Frontal cortex (tissue), 4 donors: ENCODE results near the gene PDS5A. TPM values are rescaled to one million over a fixed set of nuclear protein-coding genes. Genes with fewer than 3 reads are reported as not detected.
"Not testable (repeated sequence)": the region's sequence is repeated elsewhere in the genome, so short reads cannot be mapped to it uniquely, and the experiment has no call there.

Experiments
- DNase-seq, 2 donors: peaks; one replicate each; pipeline ENCODE4 v3.0.0; 2012; ENCODE audit warnings: low spot score in 2 of 2
- FAIRE-seq: peaks from 2 replicates; lab custom pipeline; 2012; peaks lifted over from hg19 to GRCh38; lab: Jason Lieb, UNC
- total RNA-seq: library from RNA; depleted of rRNA; stranded (reverse); fragments of >200 nt; gene quantifications from one replicate; pipeline ENCODE4 v1.2.3, GENCODE V29; 2014
- donor health status: control.
- donor health status: control.
- donor health status: control.

The PDS5A gene
- total RNA-seq, 1 donor from 2014 or later, result 70.9 TPM

DNA sequence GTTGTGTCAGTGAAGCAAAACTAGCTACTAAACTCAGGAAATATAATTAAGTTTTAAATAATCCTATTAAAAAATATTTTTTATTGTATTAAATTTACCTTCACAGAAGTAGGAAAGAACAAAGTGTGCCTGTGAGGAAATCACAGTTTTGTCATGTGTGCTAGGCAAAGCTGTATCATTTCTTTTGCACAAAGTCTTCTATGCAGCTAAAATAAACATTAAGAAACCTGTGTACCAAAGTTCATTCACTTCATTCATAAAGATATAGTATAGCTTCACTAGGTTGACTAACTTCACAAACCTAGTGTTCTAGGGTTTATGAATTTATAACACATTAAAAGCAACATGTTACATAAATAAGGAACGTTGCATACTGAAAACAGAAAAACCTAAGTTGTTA, 131.0 kb downstream of the PDS5A start:
- DNase-seq (no peak), FAIRE-seq (no peak)

DNA sequence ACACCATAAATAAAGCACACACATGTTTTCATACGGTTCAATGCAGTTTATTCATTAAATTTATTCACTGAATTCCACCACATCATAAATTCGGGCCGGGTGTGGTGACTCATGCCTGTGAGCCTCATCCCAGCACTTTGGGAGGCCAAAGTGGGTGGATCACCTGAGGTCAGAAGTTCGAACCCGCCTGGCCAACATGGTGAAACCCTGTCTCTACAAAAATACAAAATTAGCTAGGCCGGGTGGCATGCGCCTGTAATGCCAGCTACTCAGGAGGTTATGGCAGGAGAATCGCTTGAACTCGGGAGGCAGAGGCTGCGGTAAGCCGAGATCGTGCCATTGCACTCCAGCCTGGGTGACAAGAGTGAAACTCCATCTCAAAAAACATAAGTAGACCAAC, 131.6 kb downstream of the PDS5A start:
- no peak for DNase-seq

DNA sequence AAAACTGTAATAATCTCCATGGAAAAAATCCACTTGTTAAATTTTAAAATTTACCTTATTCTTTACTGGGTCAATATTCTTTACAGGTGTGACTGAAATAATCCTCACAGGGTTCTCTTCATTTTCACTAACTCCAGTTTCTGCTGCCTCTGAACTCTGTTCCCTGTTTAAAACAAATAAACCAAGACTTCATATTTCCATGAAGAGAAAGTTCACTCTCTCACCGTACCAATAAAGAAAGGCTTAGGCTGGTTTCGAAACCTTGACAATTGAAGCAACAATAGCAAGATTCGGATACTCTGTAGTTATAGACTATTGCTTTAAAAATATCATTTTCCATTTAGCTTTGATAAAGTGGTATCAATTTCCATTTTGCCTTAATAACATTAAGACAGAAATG, 135.8 kb downstream of the PDS5A start:
- no peak for FAIRE-seq

More for the DNA sequence above, 131.6 kb downstream of the PDS5A start:
- FAIRE-seq, result no peak

DNA sequence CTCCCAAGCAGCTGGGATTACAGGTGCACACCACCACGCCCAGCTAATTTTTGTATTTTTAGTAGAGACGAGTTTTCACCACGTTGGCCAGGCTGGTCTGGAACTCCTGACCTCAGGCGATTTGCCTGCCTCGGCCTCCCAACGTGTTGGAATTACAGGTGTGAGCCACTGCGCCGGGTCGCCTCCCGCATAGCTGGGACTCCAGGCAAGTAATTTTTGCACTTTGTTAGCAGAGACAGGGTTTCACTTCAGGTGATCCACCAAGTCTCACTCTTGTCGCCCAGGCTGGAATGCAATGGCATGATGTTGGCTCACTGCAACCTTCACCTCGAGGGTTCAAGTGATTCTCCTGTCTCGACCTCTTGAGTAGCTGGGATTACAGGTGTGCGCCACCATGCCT, 137.2 kb downstream of the PDS5A start:
- FAIRE-seq, DNase-seq: not testable (repeated sequence)

More for the DNA sequence above, 135.8 kb downstream of the PDS5A start:
- no peak for DNase-seq

DNA sequence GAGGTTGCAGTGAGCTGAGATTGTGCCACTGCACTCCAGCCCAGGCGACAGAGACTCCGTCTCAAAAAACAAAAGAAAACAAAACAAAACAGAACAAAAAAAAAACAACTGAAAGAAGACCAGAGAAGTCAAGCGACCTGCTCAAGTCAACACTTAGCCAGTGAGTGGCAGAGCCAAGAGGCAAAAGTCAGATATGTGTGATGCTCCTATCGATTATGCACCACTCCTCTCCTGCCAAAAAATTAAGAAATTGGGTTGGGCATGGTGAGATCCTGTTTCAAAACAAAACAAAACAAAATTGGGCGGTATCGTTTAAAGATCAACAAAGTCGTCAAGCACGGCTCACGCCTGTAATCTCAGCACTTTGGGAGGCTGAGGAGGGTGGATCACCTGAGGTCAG, 137.7 kb downstream of the PDS5A start:
- FAIRE-seq, result no peak
- DNase-seq, result no peak

DNA sequence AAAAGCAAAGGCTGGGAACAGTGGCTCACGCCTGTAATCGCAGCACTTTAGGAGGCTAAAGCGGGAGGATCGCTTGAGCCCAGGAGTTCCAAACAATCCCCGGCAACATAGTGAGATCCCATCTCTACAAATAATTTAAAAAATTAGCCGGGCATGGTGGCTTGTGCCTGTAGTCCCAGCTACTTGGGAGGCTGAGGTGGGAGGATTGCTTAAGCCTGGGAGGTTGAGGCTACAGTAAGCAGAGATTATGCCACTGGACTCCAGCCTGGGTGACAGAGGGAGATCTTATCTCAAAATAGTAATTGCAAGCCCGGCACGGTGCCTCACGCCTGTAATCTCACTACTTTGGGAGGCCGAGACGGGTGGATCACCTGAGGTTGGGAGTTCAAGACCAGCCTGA, 139.3 kb downstream of the PDS5A start:
- not testable (repeated sequence) for DNase-seq, FAIRE-seq

DNA sequence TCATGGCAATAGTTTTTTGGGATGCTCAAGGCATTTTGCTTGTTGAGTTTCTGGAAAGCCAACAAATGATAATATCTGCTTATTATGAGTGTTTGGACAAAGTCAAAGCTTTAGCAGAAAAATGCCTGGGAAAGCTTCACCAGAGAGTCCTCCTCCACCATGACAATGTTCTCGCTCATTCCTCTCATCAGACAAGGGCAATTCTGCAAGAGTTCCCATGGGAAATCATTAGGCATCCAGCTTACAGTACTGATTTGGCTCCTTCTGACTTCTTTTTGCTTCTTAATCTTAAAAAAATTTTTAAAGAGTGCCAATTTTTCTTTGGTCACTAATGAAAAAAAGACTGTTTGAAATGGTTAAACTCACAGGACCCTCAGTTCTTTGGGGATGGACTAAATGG, 143.4 kb downstream of the PDS5A start:
- no peak for FAIRE-seq
- DNase-seq, result no peak

DNA sequence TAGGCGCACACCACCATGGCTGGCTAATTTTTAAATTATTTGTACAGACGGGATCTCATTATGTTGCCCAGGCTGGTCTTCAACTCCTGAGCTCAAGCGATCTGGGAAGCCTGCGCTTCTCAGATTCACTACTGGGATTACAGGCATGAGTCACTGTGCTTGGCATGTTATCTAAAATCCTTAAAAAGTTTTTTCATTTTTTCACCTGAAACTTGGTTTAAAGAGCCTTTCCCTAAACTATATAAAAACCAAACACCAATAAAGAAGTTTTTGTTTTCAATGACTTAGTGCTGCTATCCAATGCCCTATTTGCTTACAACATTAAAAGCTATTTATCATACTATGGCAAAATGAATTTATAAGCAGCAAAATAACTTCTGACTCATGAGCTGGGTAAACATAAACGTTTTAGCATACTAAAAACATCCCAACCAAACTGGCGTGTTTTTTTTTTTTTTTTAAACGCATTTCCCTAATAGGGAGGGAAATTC, 151.9 kb downstream of the PDS5A start:
- FAIRE-seq (no peak), DNase-seq (no peak)

DNA sequence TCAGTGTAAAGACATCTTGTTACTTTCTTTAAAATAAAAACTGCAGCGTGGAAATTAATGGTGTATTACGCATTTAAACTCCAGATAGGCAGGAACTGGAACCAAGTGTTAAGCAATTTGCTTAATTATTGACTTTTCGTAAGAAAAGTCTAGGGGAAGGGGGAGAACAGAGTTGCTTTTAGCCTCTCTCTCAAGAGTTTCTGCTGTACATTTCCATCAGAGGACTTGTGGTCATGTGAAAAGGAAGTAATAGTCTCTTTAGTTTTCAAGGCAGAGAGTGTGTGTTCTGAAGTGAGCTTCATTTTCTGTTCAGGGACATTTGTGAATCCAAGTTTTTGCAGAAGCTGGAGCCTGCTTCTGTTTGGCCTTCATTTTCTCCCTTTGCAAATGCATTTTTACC, 152.6 kb downstream of the PDS5A start:
- DNase-seq (no peak), FAIRE-seq (no peak)

DNA sequence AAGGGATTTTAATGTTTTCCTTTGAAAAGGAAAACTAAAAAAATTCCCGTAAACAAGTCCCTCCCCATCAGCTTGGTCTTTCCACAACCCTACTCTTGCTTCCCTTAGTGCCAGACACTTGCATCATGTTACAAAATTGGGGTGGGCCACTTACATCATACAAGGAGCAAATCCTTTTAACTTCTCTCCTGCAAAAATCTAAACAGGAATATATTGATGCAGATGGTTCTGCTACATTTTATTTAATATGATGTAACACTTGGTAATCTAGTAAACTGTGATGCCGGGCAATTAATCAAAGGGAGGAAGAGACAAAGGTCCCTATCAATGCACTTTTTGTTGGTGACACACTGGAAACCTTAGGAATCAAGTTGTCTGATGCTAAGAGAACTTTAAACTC, 154.5 kb downstream of the PDS5A start:
- no peak for FAIRE-seq

DNA sequence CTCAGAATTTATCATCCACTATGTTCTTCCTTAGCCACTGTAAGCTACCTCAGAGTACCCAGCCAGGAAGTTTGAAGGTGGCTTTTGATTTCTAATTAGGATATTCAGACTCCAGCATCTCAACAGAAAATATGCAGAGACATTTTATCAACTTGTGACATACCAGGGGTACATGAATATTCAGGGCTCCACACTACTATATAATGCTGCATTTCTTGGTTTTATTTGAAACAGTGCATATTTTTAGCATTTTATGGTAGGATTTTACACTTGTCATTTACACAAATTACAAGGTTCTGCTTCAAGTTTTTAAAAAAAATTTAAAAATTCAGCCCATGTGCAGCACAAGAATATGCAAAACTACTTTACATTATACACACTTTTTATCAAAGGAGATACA, 155.0 kb downstream of the PDS5A start:
- FAIRE-seq (no peak), DNase-seq (no peak)

More for the DNA sequence above, 154.5 kb downstream of the PDS5A start:
- no peak for DNase-seq

DNA sequence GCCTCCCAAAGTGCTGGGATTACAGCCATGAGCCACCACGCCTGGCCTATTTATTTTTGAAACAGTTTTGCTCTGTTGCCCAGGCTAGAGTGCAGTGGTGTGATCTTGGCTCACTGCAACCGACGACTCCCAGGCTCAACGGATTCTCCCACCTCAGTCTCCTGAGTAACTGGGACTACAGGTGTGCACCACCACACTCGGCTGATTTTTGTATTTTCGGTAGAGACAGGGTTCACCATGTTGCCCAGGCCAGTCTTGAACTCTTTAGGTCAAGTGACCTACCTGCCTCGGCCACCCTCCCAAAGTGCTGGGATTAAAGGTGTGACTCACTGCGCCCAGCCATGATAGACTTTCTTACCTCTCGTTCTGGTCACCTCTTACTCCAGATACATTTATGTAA, 155.8 kb downstream of the PDS5A start:
- no peak for DNase-seq
- FAIRE-seq, result no peak

DNA sequence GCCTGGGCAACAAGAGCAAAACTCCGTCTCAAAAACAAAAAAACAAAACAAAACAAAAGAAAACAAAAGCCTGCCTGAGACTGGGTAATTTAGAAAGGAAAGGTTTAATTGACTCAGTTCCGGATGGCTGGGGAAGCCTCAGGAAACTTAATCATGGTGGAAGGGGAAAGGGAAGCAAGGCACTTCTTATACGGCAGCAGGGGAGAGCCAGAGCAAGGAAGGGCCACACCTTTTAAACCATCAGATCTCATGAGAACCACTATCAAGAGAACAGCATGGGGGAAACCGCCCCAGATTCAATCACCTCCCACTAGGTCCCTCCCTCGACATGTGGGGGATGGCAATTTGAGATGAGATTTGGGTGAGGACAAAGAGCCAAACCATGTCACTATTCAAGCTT, 157.5 kb downstream of the PDS5A start:
- no peak for DNase-seq
- FAIRE-seq, result no peak

DNA sequence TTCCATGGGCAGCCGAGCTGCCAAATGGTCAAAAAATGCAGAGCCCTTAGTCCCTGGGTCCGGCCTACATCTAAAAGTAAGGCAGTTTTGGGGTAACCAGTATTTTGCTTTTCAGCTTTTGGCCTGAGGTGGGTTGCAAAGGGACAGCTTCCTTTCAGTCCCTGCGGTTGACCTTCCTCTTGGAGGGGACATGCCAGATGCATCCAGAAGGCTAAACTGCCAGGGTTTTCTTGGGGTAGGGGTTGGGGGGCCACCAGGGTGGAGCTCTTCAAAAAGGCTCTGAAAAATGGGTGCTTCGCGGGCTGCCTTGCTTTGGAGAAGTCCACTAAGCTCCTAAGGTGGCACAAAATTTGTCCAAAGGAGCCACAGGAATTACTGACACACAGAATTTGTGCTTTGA, 159.1 kb downstream of the PDS5A start:
- no peak for DNase-seq
- FAIRE-seq, result no peak

DNA sequence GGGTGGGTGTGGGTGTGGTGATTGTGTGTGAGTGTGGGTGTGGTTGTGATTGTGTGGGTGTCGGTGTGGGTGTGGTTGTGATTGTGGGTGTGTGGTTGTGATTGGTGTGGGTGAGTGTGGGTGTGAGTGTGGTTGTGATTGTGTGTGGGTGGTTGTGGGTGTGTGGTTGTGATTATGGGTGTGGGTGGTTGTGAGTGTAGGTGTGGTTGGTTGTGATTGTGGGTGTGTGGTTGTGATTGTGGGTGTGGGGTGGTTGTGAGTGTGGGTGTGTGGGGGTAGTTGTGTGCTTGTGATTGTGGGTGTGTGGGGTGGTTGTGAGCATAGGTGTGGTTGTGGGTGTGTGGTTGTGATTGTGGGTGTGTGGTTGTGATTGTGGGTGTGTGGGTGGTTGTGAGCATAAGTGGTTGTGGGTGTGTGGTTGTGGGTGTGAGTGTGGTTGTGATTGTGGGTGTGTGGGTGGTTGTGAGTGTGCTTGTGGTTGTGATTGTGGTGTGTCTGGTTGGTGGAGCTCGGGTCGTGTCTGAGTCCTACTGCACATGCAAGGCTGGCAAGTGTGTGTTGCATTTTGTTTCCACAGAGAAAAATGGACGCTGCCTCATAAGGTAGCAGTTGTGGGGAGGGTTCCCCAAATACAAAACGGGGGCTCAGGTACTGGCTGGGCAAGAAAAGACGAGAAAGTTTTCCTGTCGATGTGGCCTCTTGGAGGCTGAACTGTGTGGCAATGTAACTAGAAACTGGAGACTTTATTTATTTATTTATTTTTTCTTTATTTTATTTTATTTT, 163.1 kb downstream of the PDS5A start:
- DNase-seq (no peak), FAIRE-seq (no peak)

DNA sequence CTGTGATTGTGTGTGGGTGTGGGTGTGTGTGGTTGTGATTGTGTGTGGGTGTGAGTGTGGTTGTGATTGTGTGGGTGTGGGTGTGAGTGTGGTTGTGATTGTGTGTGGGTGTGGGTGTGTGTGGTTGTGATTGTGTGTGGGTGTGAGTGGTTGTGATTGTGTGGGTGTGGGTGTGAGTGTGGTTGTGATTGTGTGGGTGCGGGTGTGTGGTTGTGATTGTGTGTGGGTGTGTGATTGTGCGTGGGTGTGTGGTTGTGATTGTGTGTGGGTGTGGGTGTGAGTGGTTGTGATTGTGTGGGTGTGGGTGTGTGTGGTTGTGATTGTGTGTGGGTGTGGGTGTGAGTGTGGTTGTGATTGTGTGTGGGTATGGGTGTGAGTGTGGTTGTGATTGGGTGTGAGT, 163.9 kb downstream of the PDS5A start:
- FAIRE-seq, DNase-seq: not testable (repeated sequence)

DNA sequence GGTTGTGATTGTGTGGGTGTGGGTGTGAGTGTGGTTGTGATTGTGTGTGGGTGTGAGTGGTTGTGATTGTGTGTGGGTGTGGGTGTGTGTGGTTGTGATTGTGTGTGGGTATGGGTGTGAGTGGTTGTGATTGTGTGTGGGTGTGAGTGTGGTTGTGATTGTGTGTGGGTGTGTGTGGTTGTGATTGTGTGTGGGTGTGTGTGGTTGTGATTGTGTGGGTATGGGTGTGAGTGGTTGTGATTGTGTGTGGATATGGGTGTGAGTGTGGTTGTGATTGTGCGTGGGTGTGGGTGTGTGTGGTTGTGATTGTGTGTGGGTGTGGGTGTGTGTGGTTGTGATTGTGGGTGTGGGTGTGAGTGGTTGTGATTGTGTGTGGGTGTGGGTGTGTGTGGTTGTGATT, 164.7 kb downstream of the PDS5A start:
- DNase-seq, FAIRE-seq: not testable (repeated sequence)

DNA sequence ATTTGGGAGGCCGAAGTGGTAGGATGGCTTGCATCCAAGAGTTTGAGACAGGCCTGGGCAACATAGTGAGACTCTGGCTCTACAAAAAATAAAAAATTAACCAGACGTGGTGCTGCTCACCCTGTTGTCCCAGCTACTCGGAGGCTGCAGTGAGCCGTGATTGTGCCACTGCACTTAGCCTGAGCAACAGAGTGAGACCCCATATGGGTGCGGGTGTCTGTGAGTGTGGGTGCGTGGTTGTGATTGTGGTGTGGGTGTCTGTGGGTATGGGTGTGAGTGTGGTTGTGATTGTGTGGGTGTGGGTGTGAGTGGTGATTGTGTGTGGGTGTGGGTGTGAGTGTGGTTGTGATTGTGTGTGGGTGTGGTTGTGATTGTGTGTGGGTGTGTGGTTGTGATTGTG, 165.2 kb downstream of the PDS5A start:
- DNase-seq (no peak), FAIRE-seq (no peak)

DNA sequence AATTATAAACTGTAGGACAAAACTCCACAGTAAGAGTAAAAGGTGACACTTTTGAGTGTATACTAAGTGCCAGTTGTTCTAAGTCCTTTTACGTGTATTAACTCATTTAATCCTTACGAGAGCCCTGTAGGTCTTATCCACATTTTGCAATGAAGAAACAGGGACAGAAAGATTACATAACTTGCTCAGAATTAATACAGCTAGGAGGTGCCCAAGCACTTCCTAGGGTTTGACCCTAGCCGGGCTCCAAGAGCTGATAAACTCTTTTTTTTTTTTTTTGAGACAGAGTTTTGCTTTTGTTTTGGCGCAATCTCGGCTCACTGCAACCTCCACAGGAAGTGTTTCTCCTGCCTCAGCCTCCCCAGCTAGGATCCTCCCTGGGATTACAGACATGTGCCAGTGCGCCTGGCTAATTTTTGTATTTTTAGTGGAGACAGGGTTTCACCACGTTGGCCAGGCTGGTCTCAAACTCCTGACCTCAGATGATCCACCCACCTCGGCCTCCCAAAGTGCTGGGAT, 169.4 kb downstream of the PDS5A start:
- DNase-seq, result no peak
- FAIRE-seq, result no peak

DNA sequence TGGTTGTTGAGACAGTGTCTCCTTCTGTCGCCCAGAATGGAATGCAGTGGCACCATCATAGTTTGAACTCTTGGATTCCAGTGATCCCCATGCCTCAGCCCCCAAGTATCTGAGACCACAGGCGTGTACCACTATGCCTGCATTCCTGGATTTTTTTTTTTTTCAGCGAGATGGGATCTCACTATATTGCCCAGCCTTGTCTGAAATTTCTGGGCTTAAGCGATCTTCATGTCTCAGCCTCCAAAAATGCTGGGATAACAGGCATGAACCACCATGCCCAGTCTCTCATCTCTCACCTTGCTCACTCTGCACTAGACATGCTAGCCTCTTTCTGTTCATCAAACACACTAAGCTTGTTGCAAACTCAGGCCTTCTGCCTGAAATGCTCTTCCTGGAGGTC, 175.7 kb downstream of the PDS5A start:
- no peak for FAIRE-seq

DNA sequence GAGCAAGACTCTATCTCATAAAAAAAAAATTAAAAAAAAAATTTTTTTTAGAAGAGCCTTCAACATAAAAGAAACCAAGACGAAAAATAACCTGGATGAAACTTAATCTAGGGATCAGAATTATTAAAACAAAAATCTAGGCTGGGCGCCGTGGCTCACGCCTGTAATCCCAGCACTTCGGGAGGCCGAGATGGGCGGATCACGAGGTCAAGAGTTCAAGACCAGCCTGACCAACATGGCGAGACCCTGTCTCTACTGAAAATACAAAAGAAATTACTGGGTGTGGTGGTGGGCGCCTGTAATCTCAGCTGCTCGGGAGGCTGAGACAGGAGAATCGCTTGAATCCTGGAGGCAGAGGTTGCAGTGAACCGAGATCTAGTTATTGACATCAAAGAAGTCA, 184.7 kb downstream of the PDS5A start:
- not testable (repeated sequence) for DNase-seq, FAIRE-seq

More for the DNA sequence above, 175.7 kb downstream of the PDS5A start:
- no peak for DNase-seq

DNA sequence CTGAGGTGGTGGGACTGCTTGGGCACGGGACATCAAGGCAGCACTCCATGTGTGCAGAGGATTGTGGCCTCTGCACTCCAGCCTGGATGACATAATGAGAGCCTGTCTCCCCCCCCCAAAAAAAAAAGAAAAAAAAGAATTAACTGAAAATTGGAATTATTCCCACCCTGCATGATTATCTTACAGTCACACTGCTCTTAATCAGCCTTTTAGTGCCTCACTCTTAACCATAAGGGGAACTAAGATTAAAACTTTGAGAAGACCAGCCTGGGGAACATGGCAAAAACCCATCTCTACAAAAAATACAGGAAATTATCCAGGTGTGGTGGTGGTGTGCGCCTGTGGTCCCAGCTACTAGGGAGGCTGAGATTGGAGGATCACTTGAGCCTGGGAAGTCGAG, 185.2 kb downstream of the PDS5A start:
- no peak for DNase-seq
- FAIRE-seq, result no peak
